ENCODE measurements around the gene INPP4B. TPM values are rescaled to one million over a fixed set of nuclear protein-coding genes. Genes with fewer than 3 reads are reported as not detected.

INPP4B gene
- total RNA-seq, 1 donor from 2014 or later: 10.4 TPM

- DNase-seq (ENCODE audit: low spot score): no peak
These were observed 492.9 kb downstream of the INPP4B start for GRCh38 chr4:142353149-142353738.

- DNase-seq (ENCODE audit: low spot score): no peak
These were observed 493.4 kb downstream of the INPP4B start for GRCh38 chr4:142352712-142353111.

GRCh38 chr4:142351958-142352357, 494.1 kb downstream of the INPP4B start:
- DNase-seq (ENCODE audit: low spot score): no peak

GRCh38 chr4:142350871-142351270, 495.2 kb downstream of the INPP4B start:
- DNase-seq (ENCODE audit: low spot score): no peak

GRCh38 chr4:142348613-142349021, 497.5 kb downstream of the INPP4B start:
- DNase-seq (ENCODE audit: low spot score): no peak

GRCh38 chr4:142347241-142347640, 498.9 kb downstream of the INPP4B start:
- DNase-seq (ENCODE audit: low spot score): no peak

- no peak for DNase-seq (ENCODE audit: low spot score)
These were observed 500.2 kb downstream of the INPP4B start for GRCh38 chr4:142345924-142346323.

- DNase-seq (ENCODE audit: low spot score): no peak
These were observed 504.8 kb downstream of the INPP4B start for GRCh38 chr4:142341268-142341667.

- no peak for DNase-seq (ENCODE audit: low spot score)
These were observed 507.0 kb downstream of the INPP4B start for GRCh38 chr4:142339053-142339452.

- peak; percentile 83 for DNase-seq (ENCODE audit: low spot score)
These were observed 509.7 kb downstream of the INPP4B start for GRCh38 chr4:142336251-142336934.

GRCh38 chr4:142334931-142335330, 511.2 kb downstream of the INPP4B start:
- DNase-seq (ENCODE audit: low spot score): no peak

- no peak for DNase-seq (ENCODE audit: low spot score)
These were observed 514.5 kb downstream of the INPP4B start for GRCh38 chr4:142331646-142332045.

- DNase-seq (ENCODE audit: low spot score): no peak
These were observed 515.0 kb downstream of the INPP4B start for GRCh38 chr4:142331132-142331531.

- DNase-seq (ENCODE audit: low spot score): no peak
These were observed 515.8 kb downstream of the INPP4B start for GRCh38 chr4:142330311-142330710.

- no peak for DNase-seq (ENCODE audit: low spot score)
These were observed 516.8 kb downstream of the INPP4B start for GRCh38 chr4:142329313-142329712.

- no peak for DNase-seq (ENCODE audit: low spot score)
These were observed 519.9 kb downstream of the INPP4B start for GRCh38 chr4:142326181-142326580.

GRCh38 chr4:142324572-142324971, 521.5 kb downstream of the INPP4B start:
- DNase-seq (ENCODE audit: low spot score): no peak

- no peak for DNase-seq (ENCODE audit: low spot score)
These were observed 523.1 kb downstream of the INPP4B start for GRCh38 chr4:142322996-142323395.

- DNase-seq (ENCODE audit: low spot score): no peak
These were observed 527.8 kb downstream of the INPP4B start for GRCh38 chr4:142318280-142318679.

- no peak for DNase-seq (ENCODE audit: low spot score)
These were observed 529.2 kb downstream of the INPP4B start for GRCh38 chr4:142316913-142317312.

GRCh38 chr4:142316025-142316424, 530.1 kb downstream of the INPP4B start:
- DNase-seq (ENCODE audit: low spot score): no peak

GRCh38 chr4:142314686-142315085, 531.4 kb downstream of the INPP4B start:
- DNase-seq (ENCODE audit: low spot score): no peak

- no peak for DNase-seq (ENCODE audit: low spot score)
These were observed 531.9 kb downstream of the INPP4B start for GRCh38 chr4:142314247-142314646.

All from mesenteric fat pad (tissue), 1 donor.